ENCODE results near the gene SECISBP2L. TPM values are rescaled to one million over a fixed set of nuclear protein-coding genes. Genes with fewer than 3 reads are reported as not detected.

Gene SECISBP2L
- total RNA-seq, 2 experiments from 2014 or later, result 35.7 to 36.9 TPM

DNA sequence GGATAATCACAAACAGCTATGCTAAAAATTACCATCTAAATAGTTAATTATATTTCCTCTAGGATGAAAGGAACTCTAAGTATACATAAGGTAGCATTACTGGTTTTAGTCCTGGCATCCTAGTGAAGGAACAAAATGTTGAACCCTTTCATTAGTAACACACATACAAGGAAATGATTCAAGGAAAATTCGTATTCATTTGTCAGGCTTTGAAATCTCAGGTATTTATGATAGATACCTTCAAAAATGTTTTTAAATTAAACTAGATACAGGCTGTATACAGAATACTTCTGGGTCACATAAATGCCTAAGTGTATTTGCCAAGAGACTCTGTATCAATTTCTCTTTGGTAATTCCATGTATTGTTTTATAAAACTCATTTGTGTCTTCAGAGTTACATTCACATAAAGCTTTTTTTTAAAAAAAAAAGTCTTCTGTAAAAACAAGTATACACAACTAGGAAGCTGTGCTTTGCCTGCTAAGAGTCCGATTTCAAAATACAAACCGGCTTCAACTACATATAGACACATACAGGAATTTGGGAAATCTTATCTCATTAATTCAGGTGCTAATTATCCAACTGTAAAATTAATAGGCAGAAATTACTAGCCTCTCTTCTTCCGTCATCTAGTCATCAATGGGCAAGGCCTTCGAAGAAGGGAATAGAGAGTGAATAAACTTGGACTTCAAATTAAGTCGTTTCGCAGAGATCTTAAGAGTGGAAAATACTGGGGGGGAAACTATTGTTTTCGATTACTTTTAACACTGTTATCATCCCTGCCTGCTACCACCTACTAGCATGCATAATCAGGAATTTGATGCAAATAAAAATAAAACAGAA, 1.3 kb downstream of the SECISBP2L start:
- Mint-ChIP-seq H3K27ac (peak overlapping the region; percentile 80), H3K4me1 (peaks cover 31% of the 10 kb centered on the region), H3K36me3 (ENCODE audit: low read depth) (peaks cover 11% of the 10 kb centered on the region), H3K27me3 (no peaks in the 10 kb centered on the region), H3K9me3 (no peaks in the 10 kb centered on the region), H3K4me3 (peak overlapping the region; percentile 95)
- ChIA-PET POLR2A (interaction anchor here (0.6 to 2.9 kb wide), 8 partner anchors 8 to 181 kb away, joined by 3 to 25 read pairs (median 6); partner anchors contain the start of genes COPS2, EID1 and GALK2), CTCF (interaction anchor here (1.1 to 2.1 kb wide), 5 partner anchors 22 to 183 kb away, joined by 3 to 7 read pairs (median 3); no protein-coding TSS in a partner anchor)
- no peak for DNase-seq

DNA sequence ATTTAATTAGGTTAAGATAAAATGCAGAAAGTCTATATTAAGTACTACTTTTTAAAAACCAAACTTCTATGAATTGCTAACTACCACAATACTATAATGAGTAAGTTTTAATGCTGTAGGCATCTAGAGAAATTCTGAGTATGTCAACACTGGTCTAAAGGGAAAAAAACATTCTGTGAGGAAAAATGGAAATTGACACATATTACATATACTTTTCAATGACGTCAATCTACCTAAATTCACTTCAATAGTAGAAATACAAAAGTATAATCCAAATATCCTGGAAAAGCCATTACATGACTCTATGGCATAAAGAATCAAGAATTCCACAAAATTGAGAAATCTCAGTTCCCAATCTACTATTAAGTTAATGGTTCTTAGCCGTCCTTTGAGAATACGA, 2.2 kb downstream of the SECISBP2L start:
- no peaks in the 10 kb centered on the region for H3K27me3 Mint-ChIP-seq
- no peak for DNase-seq
- H3K4me1 Mint-ChIP-seq, result peaks cover 31% of the 10 kb centered on the region
- H3K9me3 Mint-ChIP-seq, result no peaks in the 10 kb centered on the region
- CTCF ChIA-PET, result no interaction called here
- no peak overlapping the region for H3K4me3 Mint-ChIP-seq
- no peak overlapping the region for H3K27ac Mint-ChIP-seq
- POLR2A ChIA-PET, result no interaction called here
- peaks cover 11% of the 10 kb centered on the region for H3K36me3 Mint-ChIP-seq (ENCODE audit: low read depth)

DNA sequence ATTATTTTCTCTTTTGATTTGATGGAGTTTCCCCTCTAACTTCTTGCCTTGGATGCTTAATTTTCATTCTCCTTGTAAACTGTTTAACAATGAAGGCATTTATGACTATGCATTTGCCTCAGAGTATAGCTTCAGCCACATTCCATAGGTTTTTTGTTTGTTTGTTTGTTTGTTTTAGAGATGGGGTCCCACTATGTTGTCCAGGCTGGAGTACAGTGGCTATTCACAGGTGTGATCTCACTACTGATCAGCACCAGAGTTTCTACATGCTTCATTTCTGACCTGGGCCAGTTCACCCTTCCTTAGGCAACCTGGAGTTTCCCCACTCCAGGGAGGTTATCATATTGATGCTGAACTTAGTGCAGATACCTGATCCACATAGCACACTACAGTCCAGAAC, 4.1 kb downstream of the SECISBP2L start:
- H3K9me3 Mint-ChIP-seq, result no peaks in the 10 kb centered on the region
- no peak overlapping the region for H3K4me3 Mint-ChIP-seq
- ChIA-PET POLR2A (no interaction called here), CTCF (interaction anchor here (1.1 to 2.1 kb wide), 2 partner anchors 67 to 164 kb away, joined by 3 to 7 read pairs; partner anchors contain the start of gene EID1)
- no peak for DNase-seq
- H3K4me1 Mint-ChIP-seq, result peaks cover 38% of the 10 kb centered on the region
- peaks cover 11% of the 10 kb centered on the region for H3K36me3 Mint-ChIP-seq (ENCODE audit: low read depth)
- no peak overlapping the region for H3K27ac Mint-ChIP-seq
- H3K27me3 Mint-ChIP-seq, result no peaks in the 10 kb centered on the region

DNA sequence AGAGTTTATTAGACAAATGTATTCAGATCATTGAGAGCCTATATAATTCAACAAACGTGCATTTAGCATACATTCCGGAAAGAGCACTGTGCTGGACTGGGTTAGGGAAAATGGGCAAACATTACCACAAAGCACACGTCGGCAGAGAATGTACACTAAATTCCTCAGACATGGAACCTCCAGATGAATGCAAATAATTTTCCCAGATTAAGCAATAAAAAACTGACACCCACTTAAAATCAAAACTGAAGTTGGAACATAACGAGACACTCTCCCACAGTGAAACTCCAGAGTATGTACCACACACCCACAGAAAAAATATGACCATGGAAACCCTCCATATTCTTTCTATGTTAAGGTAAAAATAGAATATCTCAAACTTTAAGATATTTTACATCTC, 4.8 kb downstream of the SECISBP2L start:
- ChIA-PET POLR2A (no interaction called here), CTCF (interaction anchor here (2.1 kb wide), 1 partner anchor 66 kb away, joined by 7 read pairs; no protein-coding TSS in a partner anchor)
- Mint-ChIP-seq H3K4me3 (no peak overlapping the region), H3K27me3 (no peaks in the 10 kb centered on the region), H3K9me3 (no peaks in the 10 kb centered on the region), H3K4me1 (peaks cover 40% of the 10 kb centered on the region), H3K27ac (no peak overlapping the region), H3K36me3 (ENCODE audit: low read depth) (peaks cover 12% of the 10 kb centered on the region)
- no peak for DNase-seq

DNA sequence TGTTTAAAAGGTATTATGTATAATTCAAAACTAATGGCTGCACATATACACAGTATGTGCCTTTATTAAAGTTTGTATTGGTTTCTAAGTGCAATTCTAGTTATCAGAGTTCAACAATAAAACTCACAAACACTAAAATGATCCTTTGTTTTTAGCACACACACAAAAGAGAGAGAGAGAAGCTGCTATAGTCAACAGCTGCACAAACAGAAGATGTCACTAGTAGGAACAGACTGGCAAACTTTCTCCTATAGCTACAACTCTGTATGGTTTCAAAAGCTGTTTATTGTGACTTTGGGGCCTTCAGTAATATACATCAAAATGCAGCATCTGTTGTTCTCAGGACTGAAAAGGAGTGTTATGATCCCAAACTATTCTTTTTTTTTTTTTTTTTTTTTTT, 6.1 kb downstream of the SECISBP2L start:
- Mint-ChIP-seq H3K36me3 (ENCODE audit: low read depth) (peaks cover 20% of the 10 kb centered on the region), H3K9me3 (no peaks in the 10 kb centered on the region), H3K27me3 (no peaks in the 10 kb centered on the region), H3K4me1 (peaks cover 36% of the 10 kb centered on the region), H3K4me3 (no peak overlapping the region), H3K27ac (no peak overlapping the region)
- DNase-seq, result no peak
- ChIA-PET CTCF (interaction anchor here (0.9 kb wide), 1 partner anchor 178 kb away, joined by 3 read pairs; no protein-coding TSS in a partner anchor), POLR2A (no interaction called here)

DNA sequence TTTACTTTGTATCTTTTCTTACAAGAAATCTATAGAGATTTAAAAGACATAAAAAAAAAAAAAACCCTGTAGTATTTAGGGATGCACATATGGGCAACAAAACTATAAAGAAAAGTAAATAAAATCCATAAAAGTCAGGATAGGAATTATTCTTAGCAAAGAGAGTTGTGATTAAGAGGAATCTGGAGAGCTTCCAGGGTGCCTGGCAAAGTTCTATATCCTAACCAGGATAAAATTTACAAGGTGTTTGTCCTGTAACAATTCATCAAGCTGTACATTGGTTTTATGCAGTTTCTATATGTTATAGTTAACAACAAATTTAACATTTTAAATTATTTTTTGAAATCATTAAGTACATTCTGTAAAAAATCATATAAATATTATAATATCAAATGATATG, 7.9 kb downstream of the SECISBP2L start:
- no peaks in the 10 kb centered on the region for H3K9me3 Mint-ChIP-seq
- ChIA-PET CTCF (interaction anchor here (0.9 to 3.0 kb wide), 3 partner anchors 19 to 63 kb away, joined by 3 to 9 read pairs (median 4); no protein-coding TSS in a partner anchor), POLR2A (interaction anchor here (1.1 to 2.2 kb wide), 2 partner anchors 8 to 11 kb away, joined by 3 to 8 read pairs; partner anchors contain the start of gene SECISBP2L)
- peaks cover 25% of the 10 kb centered on the region for H3K4me1 Mint-ChIP-seq
- H3K27ac Mint-ChIP-seq, result no peak overlapping the region
- DNase-seq, result no peak
- H3K4me3 Mint-ChIP-seq, result no peak overlapping the region
- peaks cover 20% of the 10 kb centered on the region for H3K36me3 Mint-ChIP-seq (ENCODE audit: low read depth)
- no peaks in the 10 kb centered on the region for H3K27me3 Mint-ChIP-seq

DNA sequence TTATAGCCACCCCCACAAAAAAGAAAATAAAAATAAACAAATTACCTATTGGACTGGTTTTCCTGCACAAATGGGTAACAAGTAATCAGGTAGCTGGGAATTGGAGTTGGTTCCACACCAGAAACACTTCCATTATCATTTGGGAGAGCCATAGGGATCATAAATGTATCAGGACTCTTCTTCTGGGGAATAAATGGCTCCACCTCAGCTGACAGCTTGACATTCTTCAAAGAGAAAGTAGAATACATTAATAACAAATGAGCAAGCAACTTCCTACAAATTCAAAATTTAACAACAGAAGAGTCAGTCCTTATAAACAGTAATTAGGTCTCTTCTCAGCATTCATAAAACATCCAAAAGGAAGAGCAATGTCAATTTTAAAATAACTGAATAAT, 8.7 kb downstream of the SECISBP2L start:
- H3K9me3 Mint-ChIP-seq, result no peaks in the 10 kb centered on the region
- DNase-seq, result no peak
- no peaks in the 10 kb centered on the region for H3K27me3 Mint-ChIP-seq
- H3K4me3 Mint-ChIP-seq, result no peak overlapping the region
- ChIA-PET CTCF (interaction anchor here (1.1 to 3.0 kb wide), 3 partner anchors 9 to 62 kb away, joined by 3 to 9 read pairs (median 3); partner anchors contain the start of gene SECISBP2L), POLR2A (interaction anchor here (1.4 to 2.2 kb wide), 2 partner anchors 9 to 159 kb away, joined by 7 to 8 read pairs; partner anchors contain the start of genes EID1 and SECISBP2L)
- peaks cover 23% of the 10 kb centered on the region for H3K36me3 Mint-ChIP-seq (ENCODE audit: low read depth)
- H3K27ac Mint-ChIP-seq, result no peak overlapping the region
- peaks cover 27% of the 10 kb centered on the region for H3K4me1 Mint-ChIP-seq

DNA sequence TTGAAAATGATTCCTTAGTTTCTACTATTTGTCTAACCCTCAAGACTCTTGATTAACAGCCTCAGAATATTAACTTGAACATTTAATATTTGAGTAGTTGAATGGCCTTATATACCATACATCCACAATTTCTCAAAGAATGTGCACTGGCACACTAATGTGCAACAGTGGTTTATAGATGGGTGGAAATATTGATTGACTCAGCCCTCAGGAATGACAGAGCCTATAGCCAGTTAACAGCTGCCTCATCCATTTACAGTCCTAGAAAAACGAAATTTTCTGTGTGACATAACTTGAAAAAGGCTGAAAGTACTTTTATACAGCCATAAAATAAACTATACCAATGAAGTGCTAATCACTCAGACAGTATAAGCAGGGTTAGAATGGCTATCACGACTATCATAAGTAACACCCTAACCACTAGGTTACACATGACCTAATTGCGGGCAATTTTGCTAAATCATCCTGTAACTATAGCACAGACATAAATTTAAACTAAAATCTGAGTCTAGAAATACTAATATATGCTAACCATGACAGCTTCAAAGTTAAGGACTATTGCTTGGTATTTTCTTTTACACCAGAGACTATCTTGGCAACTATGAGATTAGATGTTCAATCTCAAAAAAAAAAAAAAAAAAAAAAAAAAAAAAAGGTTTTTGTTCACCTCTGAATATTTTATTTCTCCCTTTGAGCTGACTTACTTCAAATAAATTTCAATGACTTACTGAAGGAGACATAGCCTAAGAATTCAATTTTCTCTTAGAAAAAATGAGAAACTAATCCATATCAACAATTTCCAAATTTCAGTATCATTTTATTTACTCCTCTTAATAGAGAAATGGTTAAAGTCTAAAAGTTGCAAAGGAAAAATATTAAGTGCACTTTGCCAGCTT, 9.3 kb downstream of the SECISBP2L start:
- Mint-ChIP-seq H3K27ac (no peak overlapping the region), H3K4me3 (no peak overlapping the region), H3K4me1 (peaks cover 26% of the 10 kb centered on the region), H3K36me3 (ENCODE audit: low read depth) (peaks cover 27% of the 10 kb centered on the region), H3K27me3 (no peaks in the 10 kb centered on the region), H3K9me3 (no peaks in the 10 kb centered on the region)
- DNase-seq, result no peak
- ChIA-PET POLR2A (interaction anchor here (0.6 to 2.2 kb wide), 3 partner anchors 8 to 159 kb away, joined by 4 to 8 read pairs (median 7); partner anchors contain the start of genes EID1 and SECISBP2L), CTCF (interaction anchor here (1.1 to 3.0 kb wide), 3 partner anchors 9 to 61 kb away, joined by 3 to 9 read pairs (median 3); partner anchors contain the start of gene SECISBP2L)

DNA sequence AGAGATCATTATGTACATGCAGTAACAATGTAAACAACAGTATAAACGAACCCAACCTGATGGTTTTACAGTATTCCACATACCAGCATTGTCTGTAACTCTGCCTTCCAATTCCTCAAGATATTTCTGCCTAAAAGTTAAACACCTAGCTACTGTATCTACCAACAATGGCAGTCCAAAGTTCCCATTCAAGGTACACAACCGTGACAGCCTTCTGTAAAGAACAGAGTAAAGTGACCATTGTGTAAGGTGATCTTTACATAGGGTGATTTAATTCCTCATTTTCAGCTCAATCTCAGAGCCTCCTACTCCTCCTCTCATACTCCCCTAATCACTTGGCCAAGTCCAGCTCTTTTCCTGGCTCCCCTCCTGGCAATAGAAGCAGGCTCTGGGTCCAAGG, 10.4 kb downstream of the SECISBP2L start:
- POLR2A ChIA-PET, result no interaction called here
- CTCF ChIA-PET, result interaction anchor here (3.0 kb wide), 1 partner anchor 60 kb away, joined by 9 read pairs; no protein-coding TSS in a partner anchor
- H3K27me3 Mint-ChIP-seq, result no peaks in the 10 kb centered on the region

DNA sequence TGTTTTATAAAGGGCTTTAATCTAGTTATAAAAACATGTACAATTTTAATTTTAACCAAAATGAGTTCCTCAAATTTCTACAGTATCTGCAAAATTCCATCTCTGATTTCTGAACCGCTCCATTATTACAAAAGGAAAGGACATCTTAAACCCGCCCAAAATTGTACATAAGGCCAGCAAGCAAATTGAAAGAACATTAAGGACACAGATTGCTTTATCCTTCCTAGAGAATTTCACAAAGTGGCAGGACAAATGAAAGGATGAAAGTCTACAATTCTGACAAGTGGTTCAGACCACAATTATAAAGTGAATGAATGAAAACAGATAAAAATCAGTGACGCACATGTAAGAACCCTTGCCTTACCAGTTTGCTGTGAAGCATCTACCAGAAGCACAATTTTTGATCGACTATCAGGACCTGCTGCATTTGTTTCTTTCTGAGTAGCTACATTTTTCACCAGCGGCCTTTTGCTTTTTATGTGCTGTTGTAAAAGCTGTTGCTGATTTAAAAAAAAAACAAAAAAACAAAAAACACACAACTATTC, 13.6 kb downstream of the SECISBP2L start:
- POLR2A ChIA-PET, result interaction anchor here (1.1 kb wide), 1 partner anchor 222 kb away, joined by 4 read pairs; the partner anchor contains the start of gene CEP152

More for the DNA sequence above, 10.4 kb downstream of the SECISBP2L start:
- no peak for DNase-seq
- peaks cover 22% of the 10 kb centered on the region for H3K36me3 Mint-ChIP-seq (ENCODE audit: low read depth)
- H3K27ac Mint-ChIP-seq, result no peak overlapping the region
- H3K4me1 Mint-ChIP-seq, result peaks cover 20% of the 10 kb centered on the region
- no peaks in the 10 kb centered on the region for H3K9me3 Mint-ChIP-seq
- no peak overlapping the region for H3K4me3 Mint-ChIP-seq

DNA sequence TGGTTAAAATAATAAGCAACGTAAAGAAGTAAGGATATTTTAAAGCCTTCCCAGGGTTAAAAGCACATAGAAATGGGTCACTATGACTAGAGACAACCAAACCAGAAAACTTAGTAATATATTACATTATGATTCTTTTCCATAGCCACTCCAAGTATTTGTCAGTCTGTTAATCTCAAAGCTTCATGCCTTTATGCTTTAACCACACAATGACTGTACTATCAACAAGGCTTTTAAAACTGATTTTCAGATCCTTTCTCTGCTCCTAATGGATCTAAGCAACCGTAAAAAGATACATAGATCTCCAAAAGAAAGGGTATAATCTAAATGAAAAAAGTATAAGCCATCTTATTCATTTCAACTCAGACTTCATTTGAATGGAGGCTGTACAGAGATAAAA, 14.4 kb downstream of the SECISBP2L start:
- H3K4me3 Mint-ChIP-seq, result no peak overlapping the region
- POLR2A ChIA-PET, result no interaction called here
- H3K9me3 Mint-ChIP-seq, result no peaks in the 10 kb centered on the region
- no peaks in the 10 kb centered on the region for H3K27me3 Mint-ChIP-seq
- DNase-seq, result no peak
- CTCF ChIA-PET, result no interaction called here
- H3K4me1 Mint-ChIP-seq, result peaks cover 8% of the 10 kb centered on the region
- H3K27ac Mint-ChIP-seq, result no peak overlapping the region
- H3K36me3 Mint-ChIP-seq (ENCODE audit: low read depth), result peaks cover 37% of the 10 kb centered on the region

More for the DNA sequence above, 13.6 kb downstream of the SECISBP2L start:
- Mint-ChIP-seq H3K9me3 (no peaks in the 10 kb centered on the region), H3K4me3 (no peak overlapping the region), H3K36me3 (ENCODE audit: low read depth) (peaks cover 35% of the 10 kb centered on the region), H3K27ac (no peak overlapping the region), H3K4me1 (peaks cover 15% of the 10 kb centered on the region), H3K27me3 (no peaks in the 10 kb centered on the region)
- DNase-seq, result no peak
- CTCF ChIA-PET, result no interaction called here

DNA sequence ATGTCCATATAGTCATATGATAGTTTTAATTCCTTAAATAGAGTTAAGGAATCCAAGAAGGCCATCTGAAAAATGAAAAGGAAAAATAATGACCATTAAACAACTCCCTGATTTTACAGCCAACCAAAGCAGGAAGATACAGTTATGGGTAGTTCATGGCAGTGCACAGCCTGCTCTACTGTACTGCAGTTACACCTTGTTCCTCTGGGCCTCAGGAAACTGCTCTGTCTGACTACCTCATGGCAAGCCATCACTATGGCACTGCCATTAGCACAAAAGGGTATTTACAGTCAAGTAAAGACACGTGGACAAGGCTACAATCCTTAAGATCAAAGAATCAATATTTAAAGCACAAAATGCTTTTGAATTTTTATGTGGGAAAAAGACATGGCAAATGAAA, 19.5 kb downstream of the SECISBP2L start:
- CTCF ChIA-PET, result no interaction called here
- Mint-ChIP-seq H3K27ac (no peak overlapping the region), H3K36me3 (ENCODE audit: low read depth) (peaks cover 34% of the 10 kb centered on the region), H3K9me3 (no peaks in the 10 kb centered on the region), H3K4me1 (peaks cover 26% of the 10 kb centered on the region), H3K4me3 (no peak overlapping the region), H3K27me3 (no peaks in the 10 kb centered on the region)
- DNase-seq, result no peak
- POLR2A ChIA-PET, result no interaction called here
